HCT116 (cell line): ENCODE data around the gene ADIPOR2. TPM values are rescaled to one million over a fixed set of nuclear protein-coding genes. Genes with fewer than 3 reads are reported as not detected.
A peak's percentile ranks its signal among the peaks of the same experiment; 100 is the strongest.

Experiments used
- ATAC-seq: fragments of 200-7000 bp; cut with Tn5 transposase; 2 replicates; pipeline ENCODE4 v1.9.1; 2020; ENCODE audit warnings: mild to moderate bottlenecking, moderate library complexity
- BruUV-seq: library from RNA; stranded (reverse); fragments of 400-500 nt; replicated peaks from 2 replicates; lab custom pipeline; 2021; lab: Mats Ljungman, UMichigan
- CTCF ChIA-PET: fragments of 300-600 bp; sonication (Branson Sonifier 250); formaldehyde crosslinking; loops from one replicate; lab custom pipeline; 2021; ENCODE audit warnings: antibody characterized with exemption; lab: Charles Lee
- POLR2A ChIA-PET: fragments of 300-600, 350-600 bp; sonication (Branson Sonifier 250); formaldehyde crosslinking; loops from one replicate; lab custom pipeline; 2021; ENCODE audit warnings: antibody characterized with exemption; lab: Charles Lee
- RAD21 ChIA-PET, 2 experiments: fragments of 300-600 bp; sonication (Branson Sonifier 250); formaldehyde crosslinking; loops; one replicate each; lab custom pipeline; 2023; ENCODE audit warnings: low total read pairs in 2 of 2; ENCODE audit not compliant: uncharacterized antibody in 2 of 2, unreplicated experiment in 2 of 2, low non-redundant PET in 1 of 2; lab: Charles Lee
- DNase-seq: peaks from one replicate; pipeline ENCODE4 v3.0.0-alpha.2; 2010; ENCODE audit warnings: low read depth, low spot score
- H2AFZ ChIP-seq: fragments of 200-600 bp; shearing (Covaris generic), sonication (generic); 2 replicates; pipeline ENCODE4 v1.6.1; 2017; ENCODE audit warnings: low read depth, mixed run types, mixed read lengths, antibody characterized with exemption, low read length; ENCODE audit not compliant: poor library complexity, severe bottlenecking
- H3K27ac ChIP-seq: 2 replicates; pipeline ENCODE4 v1.5.1; 2012; ENCODE audit warnings: low read depth, low read length
- H3K27me3 ChIP-seq: fragments of 200-600 bp; sonication (generic); 2 replicates; pipeline ENCODE4 v1.6.1; 2016; ENCODE audit warnings: mixed run types, low read length, mixed read lengths; ENCODE audit not compliant: insufficient read depth
- H3K36me3 ChIP-seq, 2 experiments: fragments of 200-500 bp in 1 of 2; fragments of 200-600 bp in 1 of 2; sonication (Bioruptor generic) in 1 of 2; sonication (generic) in 1 of 2; 2 replicates each; pipeline versions ENCODE4 v1.5.1 to v1.6.1; 2014 to 2016; ENCODE audit warnings: low read length in 2 of 2, inconsistent platforms in 1 of 2, mixed read lengths in 1 of 2, mixed run types in 1 of 2; ENCODE audit not compliant: insufficient read depth in 2 of 2, control insufficient read depth in 1 of 2
- H3K4me1 ChIP-seq, 2 experiments: fragments of 200-600 bp in 1 of 2; sonication (generic) in 1 of 2; 2 replicates each; pipeline versions ENCODE4 v1.5.1 to v1.6.1; 2012 to 2017; ENCODE audit warnings: low read length in 2 of 2, inconsistent platforms in 1 of 2, mild to moderate bottlenecking in 1 of 2, mixed read lengths in 1 of 2, mixed run types in 1 of 2, moderate library complexity in 1 of 2; ENCODE audit not compliant: insufficient read depth in 2 of 2, control insufficient read depth in 1 of 2
- H3K4me2 ChIP-seq: fragments of 200-600 bp; sonication (generic); 2 replicates; pipeline ENCODE4 v1.6.1; 2017; ENCODE audit warnings: mixed run types, low read length, mixed read lengths
- H3K4me3 ChIP-seq, 2 experiments: fragments of 200-600 bp in 1 of 2; sonication (generic) in 1 of 2; replicated peaks in 1 of 2; 2 replicates each; pipeline ENCODE4 v1.5.1; 2011 to 2016; ENCODE audit warnings: low read length in 2 of 2, control low read depth in 1 of 2, low read depth in 1 of 2, mild to moderate bottlenecking in 1 of 2, mixed read lengths in 1 of 2, mixed run types in 1 of 2
- H3K79me2 ChIP-seq: fragments of 200-600 bp; sonication (generic); 2 replicates; pipeline ENCODE4 v1.6.1; 2017; ENCODE audit warnings: mild to moderate bottlenecking, mixed run types, low read length, moderate library complexity, mixed read lengths; ENCODE audit not compliant: insufficient read depth
- H3K9ac ChIP-seq: fragments of 200-600 bp; sonication (generic); 2 replicates; pipeline ENCODE4 v1.6.1; 2016; ENCODE audit warnings: low read length, mixed read lengths
- H3K9me2 ChIP-seq: fragments of 200-600 bp; sonication (generic), shearing (Covaris generic); 2 replicates; pipeline ENCODE4 v1.6.1; 2017; ENCODE audit warnings: mixed run types, mild to moderate bottlenecking, moderate library complexity; ENCODE audit not compliant: insufficient read depth
- H3K9me3 ChIP-seq, 2 experiments: fragments of 200-500 bp in 1 of 2; fragments of 200-600 bp in 1 of 2; sonication (Bioruptor generic) in 1 of 2; sonication (generic) in 1 of 2; 2 replicates each; pipeline ENCODE4 v1.6.1; 2014 to 2017; ENCODE audit warnings: low read length in 2 of 2, mixed read lengths in 2 of 2, inconsistent platforms in 1 of 2, low read depth in 1 of 2, mild to moderate bottlenecking in 1 of 2, mixed run types in 1 of 2, moderate library complexity in 1 of 2; ENCODE audit not compliant: control insufficient read depth in 1 of 2, insufficient read depth in 1 of 2
- H4K20me1 ChIP-seq: fragments of 200-600 bp; sonication (generic), shearing (Covaris generic); 2 replicates; pipeline ENCODE4 v1.6.1; 2017; ENCODE audit warnings: mixed run types, mild to moderate bottlenecking, moderate library complexity; ENCODE audit not compliant: insufficient read depth
- ATF3 ChIP-seq: IDR thresholded peaks from 2 replicates; pipeline ENCODE4 v1.6.1; 2012
- CBX3 ChIP-seq: IDR thresholded peaks from 2 replicates; pipeline ENCODE4 v1.6.1; 2012; ENCODE audit warnings: low read depth
- CTCF ChIP-seq, 3 experiments: fragments of 200-600 bp in 1 of 3; sonication (generic) in 1 of 3; IDR thresholded peaks in 2 of 3; conservative IDR thresholded peaks in 1 of 3; 2 replicates each; pipeline ENCODE4 v1.5.1; 2012 to 2017; ENCODE audit warnings: low read depth in 2 of 3, low read length in 2 of 3, antibody characterized with exemption in 1 of 3, borderline replicate concordance in 1 of 3, control low read depth in 1 of 3, mild to moderate bottlenecking in 1 of 3, mixed read lengths in 1 of 3, mixed run types in 1 of 3, moderate library complexity in 1 of 3; ENCODE audit not compliant: insufficient read depth in 1 of 3
- EGR1 ChIP-seq: IDR thresholded peaks from 2 replicates; pipeline ENCODE4 v1.6.1; 2012; ENCODE audit warnings: low read depth
- ELF1 ChIP-seq: IDR thresholded peaks from 2 replicates; pipeline ENCODE4 v1.6.1; 2012; ENCODE audit warnings: low read depth, borderline replicate concordance
- EZH2 ChIP-seq: fragments of 200-600 bp; sonication (generic); IDR thresholded peaks from 2 replicates; pipeline ENCODE4 v1.6.1; 2017; ENCODE audit warnings: antibody characterized with exemption, mixed run types
- EZH2phosphoT487 ChIP-seq: fragments of 200-600 bp; IDR thresholded peaks from 2 replicates; pipeline ENCODE4 v1.6.1; 2018; ENCODE audit warnings: antibody characterized with exemption, borderline replicate concordance
- FOSL1 ChIP-seq: IDR thresholded peaks from 2 replicates; pipeline ENCODE4 v1.6.1; 2012; ENCODE audit warnings: low read depth
- MAX ChIP-seq: IDR thresholded peaks from 2 replicates; pipeline ENCODE4 v1.6.1; 2012
- POLR2A ChIP-seq: IDR thresholded peaks from 2 replicates; pipeline ENCODE4 v1.7.0; 2011; ENCODE audit warnings: borderline replicate concordance; ENCODE audit not compliant: insufficient read depth, insufficient read length; ENCODE audit errors: extremely low read depth
- POLR2AphosphoS5 ChIP-seq: IDR thresholded peaks from 2 replicates; pipeline ENCODE4 v1.6.1; 2011; ENCODE audit warnings: mild to moderate bottlenecking, low read depth, low read length, moderate library complexity
- RAD21 ChIP-seq: IDR thresholded peaks from 2 replicates; pipeline ENCODE4 v1.6.1; 2012; ENCODE audit warnings: low read depth, mild to moderate bottlenecking
- REST ChIP-seq: IDR thresholded peaks from 2 replicates; pipeline ENCODE4 v1.6.1; 2012; ENCODE audit warnings: low read depth
- SIN3A ChIP-seq: IDR thresholded peaks from 2 replicates; pipeline ENCODE4 v1.6.1; 2012; ENCODE audit warnings: low read depth
- SP1 ChIP-seq: IDR thresholded peaks from 2 replicates; pipeline ENCODE4 v1.6.1; 2012; ENCODE audit warnings: low read depth
- TCF7L2 ChIP-seq: IDR thresholded peaks from 2 replicates; pipeline ENCODE4 v1.7.0; 2011; ENCODE audit warnings: borderline replicate concordance, inconsistent platforms; ENCODE audit not compliant: insufficient read depth, insufficient read length; ENCODE audit errors: extremely low read depth
- YY1 ChIP-seq: IDR thresholded peaks from 2 replicates; pipeline ENCODE4 v1.6.1; 2011; ENCODE audit warnings: low read length, low read depth, moderate library complexity, mild to moderate bottlenecking; ENCODE audit not compliant: insufficient replicate concordance; ENCODE audit errors: extremely low read depth
- ZFX ChIP-seq: fragments of 450-650 bp; IDR thresholded peaks from 2 replicates; pipeline ENCODE4 v1.6.1; 2017
- ZNF274 ChIP-seq: fragments of 200-500 bp; sonication (Bioruptor generic); IDR thresholded peaks from 2 replicates; pipeline ENCODE4 v1.6.1; 2014; ENCODE audit warnings: mild to moderate bottlenecking, low read depth, low read length, inconsistent platforms
- intact Hi-C: fragments of 100-400 bp; cut with micrococcal nuclease; formaldehyde crosslinking; loops from 2 replicates; pipeline ENCODE4 v1.10.0; 2022
- total RNA-seq: library from RNA; stranded (reverse); gene quantifications from one replicate; pipeline ENCODE4 v1.2.1, GENCODE V29; 2021; ENCODE audit not compliant: unreplicated experiment

The ADIPOR2 gene
- total RNA-seq, 1 experiment from 2014 or later: 69.9 TPM

- CTCF ChIA-PET: interaction anchor here (0.6 to 2.9 kb wide), 4 partner anchors 143 to 161 kb away, joined by 3 to 32 read pairs (median 4); no protein-coding TSS in a partner anchor
These were observed 105.1 kb downstream of the ADIPOR2 start for GRCh38 chr12:1795785-1796514.

More at GRCh38 chr12:1795785-1796514, 105.1 kb downstream of the ADIPOR2 start:
- Histone ChIP-seq H3K9me2 (no peaks in the 10 kb centered on the region), H3K27ac (peak overlapping the region; percentile 93), H3K4me2 (peak overlapping the region; percentile 99), H3K4me3 (peak overlapping the region; percentile 81 to 83), H3K27me3 (no peaks in the 10 kb centered on the region), H2AFZ (no peak overlapping the region), H4K20me1 (no peaks in the 10 kb centered on the region), H3K36me3 (no peaks in the 10 kb centered on the region), H3K9me3 (no peaks in the 10 kb centered on the region), H3K9ac (peak overlapping the region; percentile 81)
- POLR2A ChIA-PET: no interaction called here
- ATAC-seq (peak; percentile 97), DNase-seq (peak; percentile 73)
- RAD21 ChIA-PET: interaction anchor here (1.2 to 1.5 kb wide), 2 partner anchors 144 kb away, joined by 4 to 5 read pairs; no protein-coding TSS in a partner anchor
- intact Hi-C loops: loop anchor here (1.0 to 5.0 kb wide), 4 partner anchors 144 to 786 kb away; no protein-coding TSS in a partner anchor
- TF ChIP-seq CTCF (IDR thresholded peaks at IDR 0.05 in 2 of 3, conservative IDR thresholded peaks at IDR 0.05 in 1 of 3; ENCODE audit: borderline replicate concordance in 1 of 3, insufficient read depth in 1 of 3, low read depth in 2 of 3, low read length in 2 of 3): peak; percentile 71 to 89 (median 82)
- peak; percentile 94 for TF ChIP-seq POLR2A
- TF ChIP-seq ELF1: no peak
- no peak; the same call in 1 of the 2 replicates for TF ChIP-seq SP1
- peak; percentile 69 for TF ChIP-seq SIN3A
- peak; percentile 98 for TF ChIP-seq CBX3
- TF ChIP-seq ATF3: no peak
- no peak for TF ChIP-seq EZH2phosphoT487
- no peak for TF ChIP-seq FOSL1
- TF ChIP-seq RAD21: peak; percentile 92
- TF ChIP-seq YY1: peak; percentile 23
- TF ChIP-seq POLR2AphosphoS5: peak; percentile 97
- TF ChIP-seq EZH2: no peak
- no peak for TF ChIP-seq ZNF274
- TF ChIP-seq EGR1: no peak
- TF ChIP-seq ZFX: no peak
- no peak for TF ChIP-seq REST
- TF ChIP-seq MAX: peak; percentile 88
- TF ChIP-seq TCF7L2: no peak
- TF ChIP-seq, all 23 proteins: peak for 8
- Histone ChIP-seq H3K4me1 (peaks cover 3 to 20% of the 10 kb centered on the region in 2 experiments; a peak in 3 of 4 replicates), H3K79me2 (no peaks in the 10 kb centered on the region)
- no TSS peak for BruUV-seq
